GF-D8 (cell line): Measurements from ENCODE around the gene F2RL3.

Experiments
- DNase-seq: peaks from one replicate; lab custom pipeline; 2025; lab: John Stamatoyannopoulos, UW

The F2RL3 gene

GRCh38 chr19:16888629-16889365 lies at the start of gene F2RL3:
TSS of gene F2RL3 (plus strand) at chr19:16888999. CDS start at chr19:16889190, 191 bp downstream.
- peak; percentile 66 for DNase-seq

DNA sequence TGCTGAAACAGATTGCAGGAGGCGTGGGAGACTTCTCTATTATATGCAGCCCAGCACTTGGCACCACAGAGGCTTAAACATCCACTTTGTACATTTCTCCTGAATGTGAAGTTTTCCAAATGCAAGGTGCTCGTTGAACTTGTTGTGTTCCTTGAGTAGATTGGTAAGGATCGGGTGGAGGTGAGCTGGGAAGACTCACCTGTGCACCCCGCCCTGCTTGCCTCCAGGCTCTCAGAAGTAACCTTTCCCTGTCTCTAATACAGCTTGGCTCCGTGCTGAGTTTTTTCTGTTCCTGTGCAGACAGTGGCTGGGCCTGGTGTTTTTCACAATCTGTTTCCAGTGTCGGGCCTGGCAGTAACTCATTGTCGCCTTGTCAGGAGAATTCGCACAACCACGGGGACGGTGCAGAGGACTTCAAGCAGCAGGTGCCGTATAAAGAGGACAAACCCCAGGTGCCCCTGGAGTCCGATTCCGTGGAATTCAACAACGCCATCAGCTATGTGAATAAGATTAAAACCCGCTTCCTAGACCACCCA lies 47.3 kb upstream of the F2RL3 start:
- no peak for DNase-seq

GRCh38 chr19:16846901-16847300 lies 41.9 kb upstream of the F2RL3 start:
- DNase-seq, result no peak

DNA sequence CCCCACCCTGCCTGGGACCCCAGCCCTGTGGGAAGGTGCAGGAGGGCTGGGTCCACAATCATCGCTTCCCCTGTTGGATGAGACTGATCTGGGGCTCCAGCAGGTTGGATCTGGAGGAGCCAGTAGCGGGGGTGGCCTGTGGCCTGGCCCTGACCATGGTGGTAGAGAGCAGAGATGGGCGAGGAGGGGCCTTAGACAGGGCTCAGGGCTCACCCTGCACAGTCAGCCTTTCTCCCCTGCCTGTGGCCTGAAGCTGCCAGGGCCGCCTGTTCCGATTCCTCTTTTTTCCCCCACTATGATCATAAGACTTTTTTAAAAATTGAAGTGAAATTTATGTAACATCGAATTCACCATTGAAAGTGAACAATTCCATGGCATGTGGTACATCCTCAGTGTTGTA lies 41.4 kb upstream of the F2RL3 start:
- no peak for DNase-seq

- DNase-seq, result no peak
These were observed 39.6 kb upstream of the F2RL3 start for GRCh38 chr19:16849168-16849567.

- no peak for DNase-seq
These were observed 38.7 kb upstream of the F2RL3 start for GRCh38 chr19:16850133-16850532.

- DNase-seq, result no peak
These were observed 37.6 kb upstream of the F2RL3 start for GRCh38 chr19:16851031-16851712.

DNA sequence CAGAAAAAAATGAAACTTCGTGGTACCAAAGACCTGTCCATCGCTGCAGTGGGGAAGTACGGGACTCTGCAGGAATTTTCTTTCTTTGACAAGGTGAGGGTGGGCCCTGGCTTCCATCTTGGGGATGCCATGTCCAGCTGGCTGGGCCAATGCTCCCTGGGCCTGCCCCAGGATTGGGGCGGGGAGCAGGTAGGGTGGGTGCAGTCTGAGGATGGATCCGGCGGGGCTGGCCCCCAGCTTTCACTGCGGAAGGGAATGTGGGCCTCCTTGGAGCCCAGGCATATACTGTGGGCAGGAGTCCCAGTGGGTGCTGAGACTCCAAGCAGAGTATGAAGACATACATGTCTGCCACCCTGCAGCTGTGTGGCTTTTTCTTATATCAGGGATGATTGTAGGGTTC lies 35.7 kb upstream of the F2RL3 start:
- no peak for DNase-seq

DNA sequence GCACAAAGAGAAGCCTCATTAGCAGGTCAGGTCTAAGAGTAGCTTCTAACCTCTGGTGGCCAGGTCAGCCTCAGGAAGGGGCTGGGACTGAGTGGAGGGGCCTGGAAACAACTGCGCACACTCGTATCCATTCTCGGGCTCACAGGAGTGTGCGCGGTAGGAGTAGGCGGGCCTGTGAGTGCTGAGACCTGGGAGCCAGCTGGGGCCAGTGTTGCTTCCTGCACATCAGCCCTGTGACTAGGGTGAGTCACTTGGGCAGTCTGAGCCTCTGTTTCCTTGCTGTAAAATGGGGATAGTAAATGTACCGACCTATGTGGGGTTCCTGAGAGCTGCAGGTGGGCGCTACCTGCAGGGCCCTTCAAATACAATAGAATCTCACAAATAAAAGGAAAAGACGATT lies 32.7 kb upstream of the F2RL3 start:
- DNase-seq, result no peak

GRCh38 chr19:16859626-16860025 lies 29.2 kb upstream of the F2RL3 start:
- DNase-seq, result no peak

- DNase-seq, result no peak
These were observed 28.7 kb upstream of the F2RL3 start for GRCh38 chr19:16860118-16860517.

GRCh38 chr19:16861011-16861410 lies 27.8 kb upstream of the F2RL3 start:
- DNase-seq, result no peak

GRCh38 chr19:16861834-16862233 lies 27.0 kb upstream of the F2RL3 start:
- DNase-seq, result no peak

DNA sequence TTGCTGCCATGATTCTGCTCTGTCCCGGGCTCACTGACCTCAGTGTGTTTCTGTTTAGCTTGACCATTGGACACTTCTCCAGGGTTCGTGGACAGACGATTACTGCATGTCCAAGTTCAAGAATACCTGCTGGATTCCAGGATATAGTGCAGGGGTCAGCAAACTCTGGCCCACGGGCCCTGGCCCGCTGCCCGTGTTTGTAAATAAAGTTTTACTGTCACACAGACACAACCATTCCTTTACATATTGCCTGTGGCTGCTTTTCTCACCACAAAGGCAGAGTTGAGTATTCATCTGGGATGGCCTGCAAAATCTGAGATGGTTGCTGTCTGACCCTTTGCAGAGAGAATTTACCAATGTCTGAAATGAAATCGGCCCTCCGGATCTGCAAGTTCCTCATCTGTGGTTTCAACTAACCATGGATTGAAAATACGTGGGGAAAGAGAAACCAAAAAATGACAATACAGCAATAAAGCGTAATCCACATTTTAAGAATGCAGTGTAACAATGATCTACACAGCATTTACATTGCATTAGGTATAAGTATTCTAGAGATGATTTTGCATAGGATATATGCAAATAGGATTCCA lies 25.9 kb upstream of the F2RL3 start:
- DNase-seq, result no peak

GRCh38 chr19:16867211-16867610 lies 21.6 kb upstream of the F2RL3 start:
- no peak for DNase-seq

- DNase-seq, result no peak
These were observed 20.2 kb upstream of the F2RL3 start for GRCh38 chr19:16868423-16869130.

DNA sequence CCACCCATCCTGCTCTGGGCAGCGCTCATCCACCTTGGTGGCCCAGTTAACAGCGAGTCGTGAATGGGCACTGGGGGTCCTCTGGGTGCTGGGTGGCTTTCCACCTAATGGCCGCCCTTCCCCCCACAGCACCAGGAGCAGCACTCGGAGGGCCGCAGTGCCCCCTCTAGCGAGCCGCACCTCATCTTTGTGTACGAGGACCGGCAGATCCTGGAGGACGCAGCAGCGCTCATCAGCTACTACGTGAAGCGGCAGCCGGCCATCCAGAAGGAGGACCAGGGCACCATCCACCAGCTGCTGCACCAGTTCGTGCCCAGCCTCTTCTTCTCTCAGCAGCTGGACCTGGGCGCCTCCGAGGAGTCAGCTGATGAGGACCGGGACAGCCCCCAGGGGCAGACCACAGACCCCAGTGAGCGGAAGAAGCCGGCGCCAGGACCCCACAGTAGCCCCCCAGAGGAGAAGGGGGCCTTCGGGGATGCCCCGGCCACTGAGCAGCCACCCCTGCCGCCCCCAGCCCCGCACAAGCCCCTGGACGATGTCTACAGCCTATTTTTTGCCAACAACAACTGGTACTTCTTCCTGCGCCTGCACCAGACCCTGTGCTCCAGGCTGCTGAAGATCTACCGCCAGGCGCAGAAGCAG lies 19.3 kb upstream of the F2RL3 start:
- DNase-seq, result no peak

- no peak for DNase-seq
These were observed 16.9 kb upstream of the F2RL3 start for GRCh38 chr19:16871871-16872270.

GRCh38 chr19:16872728-16873127 lies 16.1 kb upstream of the F2RL3 start:
- no peak for DNase-seq

GRCh38 chr19:16873594-16873993 lies 15.2 kb upstream of the F2RL3 start:
- DNase-seq, result no peak

GRCh38 chr19:16874250-16874977 lies 14.4 kb upstream of the F2RL3 start:
- no peak for DNase-seq
